HepG2 (cell line): ENCODE data around the gene LDLRAD4. TPM values are rescaled to one million over a fixed set of nuclear protein-coding genes. Genes with fewer than 3 reads are reported as not detected.

ENCODE experiments used
- AGO2 ChIP-seq: fragments of 200-400 bp; formaldehyde crosslinking; optimal IDR thresholded peaks from 2 replicates; pipeline ENCODE3; 2017; ENCODE audit warnings: mild to moderate bottlenecking, low read depth, low read length, moderate library complexity
- AKAP8 ChIP-seq: sonication (generic); formaldehyde crosslinking; IDR thresholded peaks from 2 replicates; pipeline ENCODE4 v1.5.1; 2020; ENCODE audit warnings: mild to moderate bottlenecking, missing genetic modification reagents
- ESRRA ChIP-seq: sonication (generic); formaldehyde crosslinking; IDR thresholded peaks from 2 replicates; pipeline ENCODE4 v1.5.1; 2020; ENCODE audit warnings: mild to moderate bottlenecking, low read depth, missing genetic modification reagents
- GABPA ChIP-seq, 2 experiments: IDR thresholded peaks; 2 replicates each; pipeline ENCODE4 v1.6.1; 2011 to 2016; ENCODE audit warnings: low read depth in 2 of 2, low read length in 1 of 2, missing biosample characterization in 1 of 2, missing genetic modification characterization in 1 of 2
- HMG20B ChIP-seq: conservative IDR thresholded peaks from 2 replicates; pipeline ENCODE4 v1.6.1; 2016; ENCODE audit warnings: missing genetic modification reagents, missing compliant biosample characterization
- KAT7 ChIP-seq: IDR thresholded peaks from 2 replicates; pipeline ENCODE4 v1.6.1; 2018; ENCODE audit warnings: borderline replicate concordance, missing compliant biosample characterization
- RBAK ChIP-seq: sonication (generic); formaldehyde crosslinking; IDR thresholded peaks from 2 replicates; pipeline ENCODE4 v1.5.1; 2020; ENCODE audit warnings: mild to moderate bottlenecking, missing genetic modification reagents
- TEAD3 ChIP-seq: optimal IDR thresholded peaks from 2 replicates; pipeline ENCODE3; 2016; ENCODE audit warnings: borderline replicate concordance
- THYN1 ChIP-seq: sonication (generic); formaldehyde crosslinking; IDR thresholded peaks from 2 replicates; pipeline ENCODE4 v1.8.1; 2023; ENCODE audit warnings: low read depth, mild to moderate bottlenecking, moderate library complexity, missing genetic modification reagents, borderline replicate concordance
- ZNF775 ChIP-seq: sonication (generic); formaldehyde crosslinking; IDR thresholded peaks from 2 replicates; pipeline ENCODE4 v1.4.0; 2020; ENCODE audit warnings: missing genetic modification reagents, mild to moderate bottlenecking, moderate library complexity, borderline replicate concordance
- polyA plus RNA-seq, 8 experiments: library from polyadenylated mRNA; depleted of rRNA in 3 of 8; stranded (reverse) in 7 of 8; unstranded in 1 of 8; fragments of >200 nt; fragmentation: Illumina TruSeq in 4 of 8; extraction: Trizol in 4 of 8; gene quantifications; 2 replicates each; pipeline versions ENCODE4 v1.2.1 to v1.2.3, GENCODE V29; 2011 to 2016; ENCODE audit warnings: low read depth in 4 of 8, missing spikeins in 1 of 8, mixed read lengths in 1 of 8; ENCODE audit not compliant: insufficient read depth in 1 of 8
- total RNA-seq, 5 experiments: library from RNA; depleted of rRNA; stranded (reverse); fragments of >200 nt; fragmentation: Illumina TruSeq; extraction: Trizol; gene quantifications; 2 replicates each; pipeline ENCODE4 v1.2.3, GENCODE V29; 2016; ENCODE audit warnings: low read depth in 1 of 5
- TF ChIP-seq, protein P1 (sequence below): sonication (generic); formaldehyde crosslinking; IDR thresholded peaks from 2 replicates; pipeline ENCODE4 v1.9.0; 2021; ENCODE audit warnings: mild to moderate bottlenecking, missing genetic modification reagents
- TF ChIP-seq, protein P2 (sequence below): sonication (generic); formaldehyde crosslinking; IDR thresholded peaks from 2 replicates; pipeline ENCODE4 v1.5.0; 2020; ENCODE audit warnings: mild to moderate bottlenecking, missing genetic modification reagents, moderate library complexity
- TF ChIP-seq, protein P3 (sequence below): fragments of 450-650 bp; IDR thresholded peaks from 2 replicates; pipeline ENCODE4 v1.6.1; 2017; ENCODE audit warnings: mild to moderate bottlenecking
- TF ChIP-seq, protein P4 (sequence below): sonication (generic); formaldehyde crosslinking; IDR thresholded peaks from 2 replicates; pipeline ENCODE4 v1.5.0; 2020; ENCODE audit warnings: missing genetic modification reagents

Gene LDLRAD4
- total and polyA plus RNA-seq, 2 of the 13 experiments (the other 11 are each of a cell fraction or from before 2014, with no cell fraction given): 13.6 to 20.9 TPM

DNA sequence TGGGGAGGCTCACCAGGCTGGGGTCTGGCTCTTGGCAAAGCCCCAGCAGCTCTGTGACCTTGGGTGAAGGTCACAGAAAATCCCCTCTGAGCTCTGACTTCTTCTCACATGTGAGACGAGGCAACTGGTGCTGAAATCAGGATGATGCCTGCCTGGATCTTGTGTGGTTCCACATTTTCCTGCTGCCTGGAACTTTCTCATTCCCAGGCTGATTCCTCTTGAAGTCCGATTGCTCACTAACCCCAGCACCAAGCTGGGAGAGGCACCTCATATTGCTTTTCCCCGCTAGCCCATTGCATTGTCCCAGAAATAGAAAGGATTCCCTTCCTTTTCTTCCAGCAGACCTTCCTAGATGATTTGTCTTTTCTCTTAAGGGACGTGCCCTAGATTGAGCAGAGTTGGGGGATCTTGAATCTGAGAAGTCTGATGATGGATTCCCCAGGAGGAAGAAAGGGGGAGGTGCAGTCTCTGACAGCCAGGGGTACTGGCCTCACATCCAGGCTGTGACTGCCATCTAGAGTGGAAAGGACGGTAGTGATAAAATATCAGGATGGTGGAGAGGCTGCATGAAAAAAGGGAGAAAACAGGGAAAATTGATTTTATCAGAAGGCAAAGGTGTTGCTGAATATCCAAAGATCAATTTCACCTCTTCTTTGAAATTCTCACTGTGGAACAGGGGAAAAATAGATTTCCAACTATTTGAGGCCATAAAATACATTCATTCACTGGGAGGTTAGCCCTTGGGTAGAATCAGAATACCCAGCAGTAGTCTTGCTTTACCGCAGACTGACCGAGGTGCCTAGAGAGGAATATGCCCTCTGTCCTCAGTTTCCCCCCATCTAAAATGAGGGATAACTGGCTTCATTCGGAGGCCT, 411.5 kb downstream of the LDLRAD4 start (continued):
- TF ChIP-seq AKAP8 (no peak), AGO2 (no peak), GABPA (IDR thresholded peaks at IDR 0.05; ENCODE audit: low read depth, low read length) (no peak), GABPA (CRISPR knock-in tag; IDR thresholded peaks at IDR 0.05; ENCODE audit: low read depth) (no peak), TEAD3 (no peak), THYN1 (no peak), HMG20B (CRISPR knock-in tag) (no peak), RBAK (CRISPR knock-in tag) (no peak), ESRRA (CRISPR knock-in tag) (0 out of 2 replicates have a peak, but pooled peaks have one; percentile 32), ZNF775 (CRISPR knock-in tag) (no peak), KAT7 (no peak)
- TF ChIP-seq, protein P1, sequence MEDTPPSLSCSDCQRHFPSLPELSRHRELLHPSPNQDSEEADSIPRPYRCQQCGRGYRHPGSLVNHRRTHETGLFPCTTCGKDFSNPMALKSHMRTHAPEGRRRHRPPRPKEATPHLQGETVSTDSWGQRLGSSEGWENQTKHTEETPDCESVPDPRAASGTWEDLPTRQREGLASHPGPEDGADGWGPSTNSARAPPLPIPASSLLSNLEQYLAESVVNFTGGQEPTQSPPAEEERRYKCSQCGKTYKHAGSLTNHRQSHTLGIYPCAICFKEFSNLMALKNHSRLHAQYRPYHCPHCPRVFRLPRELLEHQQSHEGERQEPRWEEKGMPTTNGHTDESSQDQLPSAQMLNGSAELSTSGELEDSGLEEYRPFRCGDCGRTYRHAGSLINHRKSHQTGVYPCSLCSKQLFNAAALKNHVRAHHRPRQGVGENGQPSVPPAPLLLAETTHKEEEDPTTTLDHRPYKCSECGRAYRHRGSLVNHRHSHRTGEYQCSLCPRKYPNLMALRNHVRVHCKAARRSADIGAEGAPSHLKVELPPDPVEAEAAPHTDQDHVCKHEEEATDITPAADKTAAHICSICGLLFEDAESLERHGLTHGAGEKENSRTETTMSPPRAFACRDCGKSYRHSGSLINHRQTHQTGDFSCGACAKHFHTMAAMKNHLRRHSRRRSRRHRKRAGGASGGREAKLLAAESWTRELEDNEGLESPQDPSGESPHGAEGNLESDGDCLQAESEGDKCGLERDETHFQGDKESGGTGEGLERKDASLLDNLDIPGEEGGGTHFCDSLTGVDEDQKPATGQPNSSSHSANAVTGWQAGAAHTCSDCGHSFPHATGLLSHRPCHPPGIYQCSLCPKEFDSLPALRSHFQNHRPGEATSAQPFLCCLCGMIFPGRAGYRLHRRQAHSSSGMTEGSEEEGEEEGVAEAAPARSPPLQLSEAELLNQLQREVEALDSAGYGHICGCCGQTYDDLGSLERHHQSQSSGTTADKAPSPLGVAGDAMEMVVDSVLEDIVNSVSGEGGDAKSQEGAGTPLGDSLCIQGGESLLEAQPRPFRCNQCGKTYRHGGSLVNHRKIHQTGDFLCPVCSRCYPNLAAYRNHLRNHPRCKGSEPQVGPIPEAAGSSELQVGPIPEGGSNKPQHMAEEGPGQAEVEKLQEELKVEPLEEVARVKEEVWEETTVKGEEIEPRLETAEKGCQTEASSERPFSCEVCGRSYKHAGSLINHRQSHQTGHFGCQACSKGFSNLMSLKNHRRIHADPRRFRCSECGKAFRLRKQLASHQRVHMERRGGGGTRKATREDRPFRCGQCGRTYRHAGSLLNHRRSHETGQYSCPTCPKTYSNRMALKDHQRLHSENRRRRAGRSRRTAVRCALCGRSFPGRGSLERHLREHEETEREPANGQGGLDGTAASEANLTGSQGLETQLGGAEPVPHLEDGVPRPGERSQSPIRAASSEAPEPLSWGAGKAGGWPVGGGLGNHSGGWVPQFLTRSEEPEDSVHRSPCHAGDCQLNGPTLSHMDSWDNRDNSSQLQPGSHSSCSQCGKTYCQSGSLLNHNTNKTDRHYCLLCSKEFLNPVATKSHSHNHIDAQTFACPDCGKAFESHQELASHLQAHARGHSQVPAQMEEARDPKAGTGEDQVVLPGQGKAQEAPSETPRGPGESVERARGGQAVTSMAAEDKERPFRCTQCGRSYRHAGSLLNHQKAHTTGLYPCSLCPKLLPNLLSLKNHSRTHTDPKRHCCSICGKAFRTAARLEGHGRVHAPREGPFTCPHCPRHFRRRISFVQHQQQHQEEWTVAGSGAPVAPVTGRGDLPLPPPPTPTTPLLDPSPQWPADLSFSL: no peak
- TF ChIP-seq, protein P2, sequence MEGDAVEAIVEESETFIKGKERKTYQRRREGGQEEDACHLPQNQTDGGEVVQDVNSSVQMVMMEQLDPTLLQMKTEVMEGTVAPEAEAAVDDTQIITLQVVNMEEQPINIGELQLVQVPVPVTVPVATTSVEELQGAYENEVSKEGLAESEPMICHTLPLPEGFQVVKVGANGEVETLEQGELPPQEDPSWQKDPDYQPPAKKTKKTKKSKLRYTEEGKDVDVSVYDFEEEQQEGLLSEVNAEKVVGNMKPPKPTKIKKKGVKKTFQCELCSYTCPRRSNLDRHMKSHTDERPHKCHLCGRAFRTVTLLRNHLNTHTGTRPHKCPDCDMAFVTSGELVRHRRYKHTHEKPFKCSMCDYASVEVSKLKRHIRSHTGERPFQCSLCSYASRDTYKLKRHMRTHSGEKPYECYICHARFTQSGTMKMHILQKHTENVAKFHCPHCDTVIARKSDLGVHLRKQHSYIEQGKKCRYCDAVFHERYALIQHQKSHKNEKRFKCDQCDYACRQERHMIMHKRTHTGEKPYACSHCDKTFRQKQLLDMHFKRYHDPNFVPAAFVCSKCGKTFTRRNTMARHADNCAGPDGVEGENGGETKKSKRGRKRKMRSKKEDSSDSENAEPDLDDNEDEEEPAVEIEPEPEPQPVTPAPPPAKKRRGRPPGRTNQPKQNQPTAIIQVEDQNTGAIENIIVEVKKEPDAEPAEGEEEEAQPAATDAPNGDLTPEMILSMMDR (CRISPR knock-in tag): peak; percentile 86
- TF ChIP-seq, protein P3, sequence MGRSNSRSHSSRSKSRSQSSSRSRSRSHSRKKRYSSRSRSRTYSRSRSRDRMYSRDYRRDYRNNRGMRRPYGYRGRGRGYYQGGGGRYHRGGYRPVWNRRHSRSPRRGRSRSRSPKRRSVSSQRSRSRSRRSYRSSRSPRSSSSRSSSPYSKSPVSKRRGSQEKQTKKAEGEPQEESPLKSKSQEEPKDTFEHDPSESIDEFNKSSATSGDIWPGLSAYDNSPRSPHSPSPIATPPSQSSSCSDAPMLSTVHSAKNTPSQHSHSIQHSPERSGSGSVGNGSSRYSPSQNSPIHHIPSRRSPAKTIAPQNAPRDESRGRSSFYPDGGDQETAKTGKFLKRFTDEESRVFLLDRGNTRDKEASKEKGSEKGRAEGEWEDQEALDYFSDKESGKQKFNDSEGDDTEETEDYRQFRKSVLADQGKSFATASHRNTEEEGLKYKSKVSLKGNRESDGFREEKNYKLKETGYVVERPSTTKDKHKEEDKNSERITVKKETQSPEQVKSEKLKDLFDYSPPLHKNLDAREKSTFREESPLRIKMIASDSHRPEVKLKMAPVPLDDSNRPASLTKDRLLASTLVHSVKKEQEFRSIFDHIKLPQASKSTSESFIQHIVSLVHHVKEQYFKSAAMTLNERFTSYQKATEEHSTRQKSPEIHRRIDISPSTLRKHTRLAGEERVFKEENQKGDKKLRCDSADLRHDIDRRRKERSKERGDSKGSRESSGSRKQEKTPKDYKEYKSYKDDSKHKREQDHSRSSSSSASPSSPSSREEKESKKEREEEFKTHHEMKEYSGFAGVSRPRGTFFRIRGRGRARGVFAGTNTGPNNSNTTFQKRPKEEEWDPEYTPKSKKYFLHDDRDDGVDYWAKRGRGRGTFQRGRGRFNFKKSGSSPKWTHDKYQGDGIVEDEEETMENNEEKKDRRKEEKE: no peak
- TF ChIP-seq, protein P4, sequence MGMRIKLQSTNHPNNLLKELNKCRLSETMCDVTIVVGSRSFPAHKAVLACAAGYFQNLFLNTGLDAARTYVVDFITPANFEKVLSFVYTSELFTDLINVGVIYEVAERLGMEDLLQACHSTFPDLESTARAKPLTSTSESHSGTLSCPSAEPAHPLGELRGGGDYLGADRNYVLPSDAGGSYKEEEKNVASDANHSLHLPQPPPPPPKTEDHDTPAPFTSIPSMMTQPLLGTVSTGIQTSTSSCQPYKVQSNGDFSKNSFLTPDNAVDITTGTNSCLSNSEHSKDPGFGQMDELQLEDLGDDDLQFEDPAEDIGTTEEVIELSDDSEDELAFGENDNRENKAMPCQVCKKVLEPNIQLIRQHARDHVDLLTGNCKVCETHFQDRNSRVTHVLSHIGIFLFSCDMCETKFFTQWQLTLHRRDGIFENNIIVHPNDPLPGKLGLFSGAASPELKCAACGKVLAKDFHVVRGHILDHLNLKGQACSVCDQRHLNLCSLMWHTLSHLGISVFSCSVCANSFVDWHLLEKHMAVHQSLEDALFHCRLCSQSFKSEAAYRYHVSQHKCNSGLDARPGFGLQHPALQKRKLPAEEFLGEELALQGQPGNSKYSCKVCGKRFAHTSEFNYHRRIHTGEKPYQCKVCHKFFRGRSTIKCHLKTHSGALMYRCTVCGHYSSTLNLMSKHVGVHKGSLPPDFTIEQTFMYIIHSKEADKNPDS (CRISPR knock-in tag): no peak
